Stimulated activated CD8-positive, alpha-beta memory T cell treated with anti-CD3 and anti-CD28 coated beads, Interleukin-12 subunit alpha, Interleukin-12 subunit beta, amount 100 ng/mL, for 4 hours (primary cell): ENCODE data around the gene PDIA4.
"Not testable (repeated sequence)": the region's sequence is repeated elsewhere in the genome, so short reads cannot be mapped to it uniquely, and the experiment has no call there.

Source experiments
- DNase-seq: peaks from one replicate; pipeline ENCODE4 v3.0.0-alpha.2; 2020; ENCODE audit warnings: low read depth

PDIA4 gene

DNA sequence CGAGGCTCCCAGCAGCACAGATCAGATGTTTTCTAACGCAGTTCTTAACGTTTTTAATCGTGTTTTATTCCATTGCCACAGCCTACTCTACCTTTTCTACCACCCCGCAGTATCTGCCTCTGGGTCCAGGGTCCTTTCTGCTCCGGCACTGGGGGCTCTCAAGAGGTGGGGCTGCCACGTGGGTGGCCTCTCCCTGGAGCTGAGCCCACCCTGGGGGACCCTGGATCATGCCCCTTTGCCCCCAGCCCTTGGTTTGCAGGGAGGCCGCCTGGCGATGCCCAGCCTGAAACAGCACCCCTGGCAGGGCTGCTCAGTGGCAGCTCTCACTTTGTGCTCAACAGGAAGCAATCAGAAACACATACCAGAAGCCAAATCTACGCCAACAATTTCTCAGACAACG lies 25.3 kb downstream of the PDIA4 start:
- DNase-seq = no peak

DNA sequence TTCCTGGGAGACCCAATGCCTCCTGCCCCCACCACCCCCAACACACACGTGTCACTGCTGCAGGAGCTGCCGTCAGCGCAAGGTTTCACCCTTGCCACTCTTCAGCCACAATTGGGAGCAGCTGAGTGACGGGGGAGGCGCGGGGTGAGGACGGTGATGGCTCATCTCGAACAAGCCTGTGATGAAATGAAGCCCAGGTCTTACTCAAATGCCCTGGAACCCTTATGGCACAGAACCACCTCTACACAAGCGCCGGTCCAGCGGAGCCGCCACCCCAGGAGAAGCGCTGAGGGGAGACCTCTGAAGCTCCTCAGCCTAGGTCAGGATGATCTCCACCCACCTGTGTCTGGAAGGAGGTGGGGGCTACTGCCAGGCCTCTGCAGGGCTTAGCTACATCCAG lies 25.7 kb downstream of the PDIA4 start:
- DNase-seq = no peak

DNA sequence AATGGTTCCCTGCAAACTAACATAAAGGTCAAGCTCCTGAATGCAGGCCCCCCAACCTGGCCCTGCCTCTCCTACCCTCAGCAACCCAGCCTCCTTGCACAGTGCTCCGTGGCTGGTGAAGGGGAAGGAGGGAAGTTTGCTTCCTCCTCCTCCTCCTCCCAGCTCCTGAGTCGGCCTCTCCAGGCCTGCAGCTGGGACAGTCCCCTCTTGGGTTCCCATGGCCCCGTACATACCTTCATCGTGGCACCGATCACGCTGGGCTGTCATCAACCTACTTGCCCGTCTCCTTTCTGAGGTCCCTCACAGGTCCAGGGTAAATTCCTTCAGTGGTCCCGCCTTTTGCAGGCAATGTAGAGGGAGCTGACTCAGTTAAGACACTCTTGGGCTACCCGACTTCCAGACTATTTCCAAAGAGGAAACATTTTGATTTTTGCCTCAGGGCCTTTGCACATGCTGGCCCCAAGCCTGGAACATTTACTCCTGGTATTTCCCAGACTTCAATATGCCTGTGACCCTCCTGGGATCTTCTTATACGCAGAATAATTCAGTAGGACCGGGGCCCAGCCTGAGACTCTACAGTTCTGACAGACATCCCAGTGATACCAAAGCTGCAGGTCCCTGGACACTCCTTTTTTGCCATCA lies 26.8 kb downstream of the PDIA4 start:
- DNase-seq = no peak

DNA sequence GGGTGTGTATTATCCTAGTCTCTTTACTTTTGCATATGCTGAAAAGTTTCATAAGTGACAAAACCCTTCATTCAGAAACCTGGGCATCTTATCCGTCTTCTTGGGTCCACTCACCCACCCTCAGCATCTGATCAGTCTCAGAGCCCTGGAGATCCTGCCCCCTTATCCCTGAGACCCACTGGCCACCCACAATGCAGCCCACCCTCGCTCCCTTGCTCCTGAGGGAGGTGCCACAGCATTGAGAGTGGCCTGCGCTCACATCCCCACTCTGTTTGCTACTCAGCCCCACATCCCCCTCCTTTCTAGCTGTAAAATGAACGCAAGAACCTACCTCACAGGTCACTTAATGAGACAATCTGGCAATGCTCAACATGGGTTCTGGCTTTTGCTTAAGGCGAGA lies 27.3 kb downstream of the PDIA4 start:
- DNase-seq = no peak

DNA sequence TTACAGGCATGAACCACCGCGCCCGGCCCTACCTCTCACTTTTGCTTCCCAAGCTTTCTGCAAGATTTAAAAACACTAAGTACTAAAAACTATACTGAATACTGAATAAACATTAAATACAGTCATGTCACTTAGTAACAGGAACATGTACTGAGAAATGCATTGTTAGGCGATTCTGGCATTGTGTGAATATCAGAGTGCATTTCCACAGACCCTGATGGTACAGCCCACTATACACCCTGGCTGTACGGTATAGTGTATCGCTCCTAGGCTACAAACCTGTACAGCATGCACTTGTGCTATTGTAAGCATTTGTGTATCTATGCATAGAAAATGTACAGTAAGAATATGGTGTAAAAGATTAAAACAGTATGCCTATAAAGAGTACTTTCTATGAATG lies 29.1 kb downstream of the PDIA4 start:
- DNase-seq = no peak

DNA sequence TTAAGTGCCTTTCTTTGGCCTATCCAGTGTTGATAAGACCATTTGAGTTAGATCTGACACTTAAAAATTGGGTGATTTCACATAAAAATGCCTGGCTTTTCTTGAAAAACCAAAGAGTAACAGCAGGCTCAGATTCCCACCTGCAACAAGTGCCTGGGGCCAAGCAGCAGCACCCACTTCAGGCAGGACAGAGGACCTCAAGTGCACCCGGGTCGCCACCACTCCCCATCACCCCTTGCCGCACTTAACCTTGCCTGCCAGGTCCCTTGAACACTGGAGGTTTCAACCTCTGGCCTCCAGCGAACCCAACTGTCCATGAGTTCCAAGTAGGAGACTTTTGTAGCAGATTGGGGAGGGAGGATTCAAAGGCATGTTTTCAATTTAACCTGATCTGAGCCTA lies 30.8 kb downstream of the PDIA4 start:
- no peak for DNase-seq

DNA sequence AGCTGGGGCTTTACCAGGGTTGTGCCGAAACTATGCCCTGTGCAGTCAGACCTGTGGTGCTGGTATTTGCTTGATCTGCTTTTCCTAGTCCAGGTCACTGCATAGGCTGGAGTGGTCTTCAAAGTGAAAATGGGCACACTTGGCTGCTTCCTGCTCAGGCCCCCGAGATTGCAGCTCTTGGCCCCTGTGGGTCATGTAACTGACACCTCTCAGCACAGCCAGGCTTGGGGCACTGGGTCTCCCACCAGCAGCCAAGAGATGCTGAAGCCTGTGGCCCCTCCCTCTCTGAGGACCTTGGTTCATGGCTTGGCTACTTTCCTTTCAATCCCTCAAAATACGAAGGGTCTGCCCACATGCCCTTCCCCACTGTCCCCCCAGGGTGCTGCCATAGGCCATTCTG lies 33.7 kb downstream of the PDIA4 start:
- DNase-seq = no peak

DNA sequence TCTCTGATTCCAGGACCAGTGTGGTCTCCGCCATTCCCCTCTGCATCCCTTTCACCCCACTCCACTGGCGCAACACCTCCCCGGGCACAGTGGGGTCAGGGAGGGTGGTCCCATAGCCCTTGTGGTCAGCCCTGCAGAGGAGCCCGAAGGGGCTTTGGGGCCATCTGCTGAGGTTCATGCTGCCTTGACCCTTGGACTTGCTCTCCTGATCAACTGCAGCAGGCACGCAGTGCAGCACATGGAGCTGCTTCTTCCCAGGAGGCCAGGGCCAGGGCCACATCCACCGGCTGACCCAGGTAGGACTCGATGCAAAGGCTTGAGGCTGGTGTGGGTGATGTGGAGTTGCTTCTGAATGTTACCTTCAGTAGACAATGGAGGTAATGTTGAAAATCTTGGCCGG lies 35.1 kb downstream of the PDIA4 start:
- no peak for DNase-seq

DNA sequence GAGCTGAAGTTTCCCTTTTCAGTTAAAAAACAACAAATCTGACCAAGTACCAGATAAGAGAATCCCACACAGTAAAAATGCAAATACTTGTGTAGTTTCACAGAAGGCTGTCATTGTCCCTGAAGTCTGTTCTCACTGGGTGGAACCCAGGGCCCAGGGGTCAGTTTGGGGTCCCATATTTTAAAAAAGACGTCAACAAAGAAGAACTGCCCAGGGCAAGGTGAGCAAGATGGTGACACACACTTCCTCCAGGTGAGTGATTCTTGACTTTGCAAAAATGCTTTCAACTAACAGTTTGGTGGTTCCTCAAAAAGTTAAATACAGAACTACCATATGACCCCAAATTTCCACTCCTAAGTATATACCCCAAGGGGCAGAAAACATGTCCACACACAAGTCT lies 36.8 kb downstream of the PDIA4 start:
- DNase-seq = no peak

DNA sequence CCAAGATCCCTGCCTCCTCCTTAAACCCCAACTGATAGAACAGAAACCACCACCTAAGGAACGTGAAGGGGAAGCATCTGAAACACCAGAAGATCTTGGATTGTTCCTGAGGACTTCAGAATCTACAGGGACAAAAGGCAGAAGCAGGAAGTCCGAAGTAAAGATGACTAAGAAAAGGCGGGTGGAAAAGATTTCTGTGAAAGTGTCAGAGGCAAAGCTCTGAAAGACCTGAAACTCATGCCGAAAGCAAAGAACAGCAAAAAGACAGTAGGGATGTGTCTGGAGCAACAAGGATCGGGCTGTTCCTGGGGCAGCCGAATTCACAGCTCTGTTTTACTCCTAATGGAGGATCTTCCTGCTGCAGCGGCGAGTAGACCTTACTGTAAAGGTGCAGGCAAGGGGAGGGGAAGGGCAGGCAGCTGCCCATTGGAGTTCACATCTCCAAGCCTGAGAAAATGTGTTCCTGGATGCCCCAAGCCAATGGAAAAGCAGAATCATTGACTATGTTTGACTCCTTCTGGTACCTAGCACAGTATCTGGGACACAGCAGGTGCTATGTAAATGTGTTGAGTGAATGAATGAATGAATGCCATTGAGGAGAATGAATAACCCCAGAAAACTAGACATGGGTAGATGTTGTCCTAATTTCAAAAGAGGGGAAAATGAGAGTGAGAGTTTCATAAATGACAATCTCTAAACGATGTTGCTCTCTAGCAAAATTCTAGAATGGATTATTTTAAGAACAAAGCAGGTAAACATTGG lies 40.4 kb downstream of the PDIA4 start:
- no peak for DNase-seq

DNA sequence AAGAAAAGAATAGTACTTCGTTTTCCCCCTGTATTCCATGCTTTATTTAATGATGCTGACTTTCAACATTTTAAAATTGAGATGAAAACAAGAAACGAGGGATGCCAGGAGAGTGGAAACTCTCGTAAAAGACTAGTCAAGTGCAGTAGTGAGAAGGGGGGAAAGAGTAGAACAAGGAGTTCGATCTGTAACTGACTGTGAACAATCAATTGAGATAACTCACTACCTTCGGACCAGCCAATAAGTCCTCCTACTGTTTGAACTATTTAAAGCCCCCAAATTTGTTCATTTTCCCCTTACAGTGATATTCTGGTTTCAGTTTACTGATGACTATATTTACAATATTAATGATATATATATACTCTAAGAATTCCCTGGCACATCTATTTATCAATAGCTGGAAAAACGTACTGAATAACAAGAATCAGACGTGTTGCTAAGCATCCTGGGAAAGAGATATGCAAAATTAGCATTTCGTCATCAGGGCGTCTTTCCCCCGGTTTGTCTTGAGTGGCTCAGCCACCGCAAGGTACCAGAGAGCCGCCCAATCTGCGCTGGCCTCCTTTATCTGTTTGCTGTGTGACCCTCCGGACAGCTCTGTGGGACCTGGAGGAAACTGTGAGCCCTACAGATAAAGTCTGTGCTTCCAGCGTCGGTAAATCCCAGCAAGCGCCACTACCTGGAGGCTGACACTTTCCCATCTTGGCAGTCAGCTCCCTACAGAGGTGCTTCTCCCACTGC lies 41.1 kb downstream of the PDIA4 start:
- DNase-seq = peak; percentile 54

DNA sequence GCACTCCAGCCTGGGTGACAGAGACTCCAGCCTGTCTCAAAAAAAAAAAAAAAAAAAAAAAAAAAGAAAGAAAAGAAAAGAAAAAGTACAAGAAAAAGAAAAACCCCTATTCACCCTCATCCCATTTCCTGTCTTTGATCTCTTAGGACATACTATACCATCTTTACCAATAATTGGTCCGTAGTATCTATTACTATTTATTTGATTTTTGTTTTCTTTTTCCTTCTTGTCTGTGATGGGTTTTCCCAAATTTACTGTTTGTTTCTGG lies 41.6 kb downstream of the PDIA4 start:
- DNase-seq = no peak

DNA sequence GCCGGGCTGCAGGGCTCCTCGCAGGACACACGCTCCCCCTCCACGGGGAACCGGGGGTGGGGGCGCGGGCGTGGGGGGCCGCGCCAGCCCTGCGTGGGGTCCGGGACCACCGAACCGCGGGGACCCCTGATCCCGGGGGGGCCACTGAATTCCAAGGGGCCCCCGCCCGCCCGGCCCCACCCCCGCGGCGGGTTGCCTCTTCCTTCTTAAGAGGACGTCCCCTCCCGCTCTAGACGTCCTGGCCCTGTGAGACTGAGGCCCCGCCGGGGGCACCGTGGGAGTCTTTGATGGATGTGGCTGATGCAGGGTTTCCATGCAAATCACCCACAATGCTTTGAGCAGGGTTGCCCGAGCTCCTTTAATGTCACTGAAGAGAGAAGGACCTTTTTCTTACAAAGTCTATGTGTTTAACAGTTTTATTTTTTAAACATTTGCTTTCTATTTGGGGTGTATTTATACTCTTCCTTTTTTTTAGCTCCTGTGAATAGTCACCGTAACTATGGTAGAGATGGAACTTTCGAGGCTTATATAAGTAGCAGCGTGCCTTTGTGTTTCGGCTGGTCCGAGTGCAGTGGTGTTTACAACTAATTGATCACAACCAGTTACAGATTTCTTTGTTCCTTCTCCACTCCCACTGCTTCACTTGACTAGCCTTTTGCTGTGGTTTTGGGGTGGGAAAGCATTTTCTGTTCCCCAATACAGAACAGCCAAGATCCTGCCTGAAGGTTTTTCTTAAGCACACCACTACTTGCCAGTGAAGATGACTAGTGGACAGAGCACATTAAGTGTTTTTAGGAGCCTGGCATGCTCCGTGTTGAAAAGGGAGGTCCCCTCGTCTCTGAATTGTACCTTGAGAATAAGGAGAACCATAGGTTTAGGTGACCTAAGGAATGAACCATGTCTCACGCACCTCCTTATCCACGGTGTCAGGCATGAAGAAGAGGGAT lies 44.8 kb downstream of the PDIA4 start:
- DNase-seq = peak; percentile 67

DNA sequence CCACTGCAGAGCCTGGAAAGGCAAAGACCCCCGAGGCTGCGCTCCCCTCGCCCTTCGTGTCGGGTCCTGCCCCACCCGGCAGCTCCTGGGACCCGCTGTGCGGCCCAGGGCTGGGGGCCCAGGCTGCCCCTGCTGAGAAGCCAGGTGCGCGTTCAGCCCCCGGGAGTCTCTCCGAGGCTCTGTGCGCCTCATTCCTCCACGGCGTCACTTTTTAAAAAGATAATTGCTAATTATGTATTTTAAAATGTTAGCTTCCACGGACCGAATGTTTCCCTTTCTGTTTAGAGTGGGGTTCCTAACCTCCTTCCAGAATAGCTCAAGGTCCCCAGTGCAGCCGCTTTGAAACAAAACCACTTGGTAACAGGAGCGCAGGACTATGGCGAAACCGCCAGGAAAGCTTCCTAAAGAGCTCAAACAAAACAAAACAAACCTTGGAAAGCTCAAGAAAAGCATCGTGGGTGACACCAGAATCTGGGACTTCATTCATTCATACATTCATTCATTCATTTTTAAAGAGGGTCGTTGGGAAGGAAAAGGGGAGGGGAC lies 45.6 kb downstream of the PDIA4 start:
- DNase-seq = no peak

DNA sequence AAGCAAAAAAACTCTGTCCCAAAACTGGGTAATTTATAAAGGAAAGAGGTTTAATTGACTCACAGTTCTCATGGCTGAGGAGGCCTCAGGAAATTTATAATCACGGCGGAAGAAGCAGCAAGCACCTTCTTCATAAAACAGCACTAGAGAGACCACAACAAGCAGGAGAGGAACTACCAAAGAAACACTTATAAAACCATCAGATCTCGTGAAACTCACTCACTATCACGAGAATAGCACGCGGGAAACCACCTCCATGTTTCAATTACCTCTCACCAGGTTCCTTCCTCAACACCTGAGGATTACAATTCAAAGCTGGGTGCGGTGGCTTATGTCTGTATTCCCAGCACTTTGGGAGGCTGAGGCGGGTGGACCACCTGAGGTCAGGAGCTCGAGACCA lies 48.5 kb downstream of the PDIA4 start:
- no peak for DNase-seq

DNA sequence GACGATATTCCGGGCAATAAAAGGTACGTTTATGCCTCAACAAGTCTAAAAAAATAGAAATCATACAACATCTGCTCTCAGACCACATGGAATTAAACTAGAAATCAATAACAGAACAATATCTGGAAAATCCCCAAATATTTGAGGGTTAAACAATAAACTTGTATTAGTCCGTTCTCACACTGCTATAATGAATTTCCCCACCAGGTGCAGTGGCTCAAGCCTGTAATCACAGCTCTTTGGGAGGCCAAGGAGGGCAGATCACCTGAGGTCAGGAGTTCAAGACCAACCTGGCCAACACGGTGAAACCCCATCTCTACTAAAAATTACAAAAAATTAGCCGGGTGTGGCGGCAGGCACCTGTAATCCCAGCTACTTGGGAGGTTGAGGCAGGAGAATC lies 49.2 kb downstream of the PDIA4 start:
- not testable (repeated sequence) for DNase-seq

DNA sequence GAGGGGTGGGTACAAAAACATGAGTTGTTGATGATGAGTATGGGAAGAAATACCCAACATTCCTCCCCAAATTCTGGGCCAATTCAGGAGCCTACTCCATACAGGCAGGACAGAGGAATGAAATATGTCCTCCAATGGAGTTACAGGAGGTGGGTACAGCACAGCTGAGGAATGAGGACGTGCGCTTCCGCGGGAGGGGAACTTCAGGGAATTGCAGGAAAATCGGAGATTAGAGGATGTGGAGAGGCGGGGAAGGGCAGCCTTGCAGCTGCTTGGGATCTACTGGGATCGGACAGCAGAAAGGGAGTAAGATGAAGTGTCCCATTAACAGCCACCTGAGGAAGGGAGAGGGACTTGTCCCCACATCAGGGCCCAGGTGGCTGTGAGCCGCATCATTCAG lies 50.2 kb downstream of the PDIA4 start:
- no peak for DNase-seq

DNA sequence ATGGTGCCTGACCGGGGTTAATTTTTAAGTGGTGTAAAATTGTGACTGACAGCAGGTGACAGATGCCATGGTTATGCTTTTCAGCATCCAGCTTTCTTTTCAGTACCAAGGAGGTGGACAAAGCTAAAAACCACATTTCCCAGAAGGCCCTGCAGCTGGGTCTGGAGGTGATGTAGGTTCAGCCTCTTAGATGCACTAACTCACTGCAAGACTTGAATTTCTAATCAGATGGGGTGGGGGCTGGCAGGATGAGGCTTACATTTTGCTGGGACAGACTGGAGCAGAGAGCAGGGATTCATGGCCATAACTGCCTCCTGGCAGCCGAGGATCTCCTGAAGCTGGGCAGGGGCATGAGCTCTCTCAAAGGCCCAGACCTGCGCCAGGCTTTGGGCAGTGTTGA lies 52.4 kb downstream of the PDIA4 start:
- no peak for DNase-seq

DNA sequence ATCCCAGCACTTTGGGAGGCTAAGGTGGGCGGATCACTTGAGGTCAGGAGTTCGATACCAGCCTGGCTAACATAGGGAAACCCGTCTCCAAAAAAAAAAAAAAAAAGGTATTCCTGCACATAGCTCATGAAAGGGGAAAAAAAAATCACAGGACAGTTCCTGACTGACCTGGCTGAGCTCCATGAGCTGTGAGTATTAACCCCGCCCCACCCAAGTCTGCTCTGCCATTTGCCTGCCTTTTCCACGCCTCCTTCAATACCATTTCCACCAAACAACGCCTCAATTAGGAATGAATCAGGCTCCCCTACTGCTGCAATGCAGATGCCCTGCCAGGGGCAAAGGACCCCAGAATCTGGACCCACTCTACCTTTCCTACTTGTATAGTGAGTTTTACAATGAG lies 55.0 kb downstream of the PDIA4 start:
- DNase-seq = no peak

DNA sequence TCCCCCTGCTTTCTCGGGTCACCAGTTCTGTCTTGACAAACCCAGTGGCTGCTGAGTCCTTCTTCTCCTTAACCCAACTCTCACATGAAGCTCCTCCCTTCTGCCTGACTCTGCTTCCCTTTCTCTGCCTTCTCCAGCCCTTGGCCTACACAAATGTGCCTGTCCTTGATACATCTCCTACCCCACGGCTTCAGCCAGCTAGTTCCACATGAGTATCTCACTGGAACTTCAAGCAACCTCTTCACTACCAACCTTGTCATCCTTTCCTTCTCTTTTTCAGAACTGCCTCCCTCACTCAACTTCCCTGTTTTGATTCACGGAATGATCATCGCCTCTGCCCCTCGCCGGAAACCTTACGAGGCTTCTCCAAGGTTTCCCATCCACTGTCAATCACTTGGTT lies 55.9 kb downstream of the PDIA4 start:
- no peak for DNase-seq

DNA sequence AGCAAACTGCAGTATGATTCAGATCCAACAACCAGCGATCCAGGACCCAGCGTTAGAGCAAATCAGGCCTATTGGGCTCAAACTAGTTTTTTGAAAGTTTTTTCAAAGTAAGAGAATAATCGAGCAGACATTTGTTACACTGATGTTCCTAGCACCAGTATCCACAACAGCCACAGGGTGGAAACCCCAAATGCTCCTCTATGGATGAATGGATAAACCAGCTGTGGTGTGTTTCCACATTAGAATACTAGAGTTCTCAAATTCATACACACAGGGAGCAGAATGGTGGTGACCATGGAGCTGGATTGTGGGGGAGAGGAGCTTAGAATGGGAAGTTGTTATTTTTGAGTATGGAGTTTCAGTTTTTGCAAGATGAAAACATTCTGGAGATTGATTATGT lies 60.7 kb downstream of the PDIA4 start:
- DNase-seq = no peak

DNA sequence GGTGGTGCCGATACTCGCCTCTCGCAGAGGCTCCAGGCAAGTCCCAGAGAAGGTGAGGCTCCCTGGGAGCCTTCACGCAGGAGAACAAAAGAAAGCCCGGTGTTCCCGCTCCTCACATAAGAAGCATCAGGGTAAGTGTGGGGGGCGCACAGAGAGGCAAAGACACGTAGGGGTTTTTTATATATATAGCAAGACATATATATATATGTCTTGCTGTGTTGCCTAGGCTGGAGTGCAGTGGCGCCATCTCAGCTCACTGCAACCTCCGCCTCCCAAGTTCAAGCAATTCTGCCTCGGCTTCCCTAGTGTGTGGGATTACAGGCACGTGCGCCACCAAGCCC lies 61.3 kb downstream of the PDIA4 start:
- no peak for DNase-seq
